Heart left ventricle (tissue), 13 donors: ENCODE data around the gene FLVCR2.

ENCODE experiments used
- POLR2A ChIP-seq, 2 donors: fragments of 450-650 bp; IDR thresholded peaks; one replicate each; pipeline ENCODE4 v1.6.1; 2017; ENCODE audit warnings: antibody characterized with exemption in 2 of 2, mild to moderate bottlenecking in 2 of 2, moderate library complexity in 2 of 2
- TF ChIP-seq, protein P1 (sequence below), 12 donors: fragments of 200-600 bp; sonication (generic) in 4 of 12; IDR thresholded peaks; one replicate each; pipeline versions ENCODE4 v1.5.0 to v1.8.0; 2018 to 2022; ENCODE audit warnings: antibody characterized with exemption in 12 of 12, mild to moderate bottlenecking in 5 of 12
- donor health status: ischemic (EF 13 %, LVEDD 7.1; RV severe dilation, severe dysfunction).
- donor health status: DM: no; HTN: yes; CAD: no.
- donor health status: DM: no; HTN: no; CAD: no.
- donor health status: ischemic (EF 25% LVEDD 6.9; RV normal size, moderate dysfunction).
- donor health status: ischemic (EF 25% LVEDD 5.7; RV mildly dilated, moderate dysfunction).
- donor health status: ischemic (EF 35%, LVEDD 5.7; RV mildly dilated, moderate dysfunction).
- donor health status: nonischemic (EF 11% LVEDD 7.7; RV severe dilation, severe dysfunction).
- donor health status: DM: yes; HTN: yes; CAD: no.
- donor health status: PGD.
- donor health status: ischemic (EF 29% LVEDD 5.4; RV normal size, mild dysfunction).
- donor health status: nonischemic (EF 23%, LVEDD 6.1; RV moderate dilation, normal function).

DNA sequence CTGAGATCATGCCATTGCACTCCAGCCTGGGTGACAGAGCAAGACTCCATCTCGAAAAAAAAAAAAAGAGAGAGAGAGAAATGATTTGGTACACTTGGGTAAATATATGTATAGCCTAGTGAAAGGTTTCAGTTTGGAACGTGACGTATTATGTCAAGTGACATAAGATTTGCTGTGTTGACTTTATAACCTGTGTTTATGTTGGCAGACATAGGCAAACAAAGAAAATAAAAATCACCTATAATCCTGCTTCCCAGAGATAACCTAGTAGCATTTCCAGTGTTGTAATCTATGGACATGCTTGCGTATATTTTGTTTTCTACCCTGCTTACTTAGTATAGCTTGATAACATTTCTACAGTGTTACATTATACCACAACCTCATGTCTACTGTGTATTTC is 65.6 kb downstream of the FLVCR2 start:
- no peak for TF ChIP-seq POLR2A (IDR thresholded peaks at IDR 0.05)
- TF ChIP-seq, protein P1, sequence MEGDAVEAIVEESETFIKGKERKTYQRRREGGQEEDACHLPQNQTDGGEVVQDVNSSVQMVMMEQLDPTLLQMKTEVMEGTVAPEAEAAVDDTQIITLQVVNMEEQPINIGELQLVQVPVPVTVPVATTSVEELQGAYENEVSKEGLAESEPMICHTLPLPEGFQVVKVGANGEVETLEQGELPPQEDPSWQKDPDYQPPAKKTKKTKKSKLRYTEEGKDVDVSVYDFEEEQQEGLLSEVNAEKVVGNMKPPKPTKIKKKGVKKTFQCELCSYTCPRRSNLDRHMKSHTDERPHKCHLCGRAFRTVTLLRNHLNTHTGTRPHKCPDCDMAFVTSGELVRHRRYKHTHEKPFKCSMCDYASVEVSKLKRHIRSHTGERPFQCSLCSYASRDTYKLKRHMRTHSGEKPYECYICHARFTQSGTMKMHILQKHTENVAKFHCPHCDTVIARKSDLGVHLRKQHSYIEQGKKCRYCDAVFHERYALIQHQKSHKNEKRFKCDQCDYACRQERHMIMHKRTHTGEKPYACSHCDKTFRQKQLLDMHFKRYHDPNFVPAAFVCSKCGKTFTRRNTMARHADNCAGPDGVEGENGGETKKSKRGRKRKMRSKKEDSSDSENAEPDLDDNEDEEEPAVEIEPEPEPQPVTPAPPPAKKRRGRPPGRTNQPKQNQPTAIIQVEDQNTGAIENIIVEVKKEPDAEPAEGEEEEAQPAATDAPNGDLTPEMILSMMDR (IDR thresholded peaks at IDR 0.05) = no peak
